HG02884 (cell line): ENCODE data around the gene EPHA10.

Experiments used
- ATAC-seq: cut with Tn5 transposase; IDR thresholded peaks from one replicate; pipeline ENCODE4 v1.9.1; 2021; ENCODE audit warnings: mild to moderate bottlenecking, moderate library complexity; ENCODE audit not compliant: unreplicated experiment

The EPHA10 gene

GRCh38 chr1:37764888-37765441 lies at the start of gene EPHA10:
Gene EPHA10, minus strand, starts transcription at chr1:37765120. Its CDS starts 54 bp downstream, at chr1:37765066.
- ATAC-seq = no peak

- ATAC-seq = no peak
Observed at GRCh38 chr1:37814252-37814651, 49.3 kb upstream of the EPHA10 start.

GRCh38 chr1:37813529-37814145 lies 48.7 kb upstream of the EPHA10 start:
- ATAC-seq = no peak

GRCh38 chr1:37811027-37811655 lies 46.2 kb upstream of the EPHA10 start:
- no peak for ATAC-seq

DNA sequence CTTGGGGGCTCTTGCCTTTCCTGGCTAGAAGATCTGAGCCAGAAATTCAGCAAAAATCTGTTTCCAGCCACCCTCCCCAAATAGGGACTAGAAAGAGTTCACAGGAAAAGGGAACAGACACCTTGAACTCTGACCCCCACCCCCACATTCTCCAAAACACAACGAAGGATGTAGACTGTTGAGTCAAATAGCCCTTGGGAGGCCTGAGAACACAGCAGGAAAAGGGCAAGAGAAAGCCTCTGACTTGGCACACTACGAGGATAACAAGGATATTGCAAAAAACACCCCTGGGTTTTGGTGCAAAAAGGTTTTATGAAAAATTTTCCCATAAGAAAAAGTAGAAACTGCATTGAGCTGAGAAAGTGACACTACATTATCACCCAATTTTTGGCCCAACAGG lies 45.0 kb upstream of the EPHA10 start:
- ATAC-seq = no peak

DNA sequence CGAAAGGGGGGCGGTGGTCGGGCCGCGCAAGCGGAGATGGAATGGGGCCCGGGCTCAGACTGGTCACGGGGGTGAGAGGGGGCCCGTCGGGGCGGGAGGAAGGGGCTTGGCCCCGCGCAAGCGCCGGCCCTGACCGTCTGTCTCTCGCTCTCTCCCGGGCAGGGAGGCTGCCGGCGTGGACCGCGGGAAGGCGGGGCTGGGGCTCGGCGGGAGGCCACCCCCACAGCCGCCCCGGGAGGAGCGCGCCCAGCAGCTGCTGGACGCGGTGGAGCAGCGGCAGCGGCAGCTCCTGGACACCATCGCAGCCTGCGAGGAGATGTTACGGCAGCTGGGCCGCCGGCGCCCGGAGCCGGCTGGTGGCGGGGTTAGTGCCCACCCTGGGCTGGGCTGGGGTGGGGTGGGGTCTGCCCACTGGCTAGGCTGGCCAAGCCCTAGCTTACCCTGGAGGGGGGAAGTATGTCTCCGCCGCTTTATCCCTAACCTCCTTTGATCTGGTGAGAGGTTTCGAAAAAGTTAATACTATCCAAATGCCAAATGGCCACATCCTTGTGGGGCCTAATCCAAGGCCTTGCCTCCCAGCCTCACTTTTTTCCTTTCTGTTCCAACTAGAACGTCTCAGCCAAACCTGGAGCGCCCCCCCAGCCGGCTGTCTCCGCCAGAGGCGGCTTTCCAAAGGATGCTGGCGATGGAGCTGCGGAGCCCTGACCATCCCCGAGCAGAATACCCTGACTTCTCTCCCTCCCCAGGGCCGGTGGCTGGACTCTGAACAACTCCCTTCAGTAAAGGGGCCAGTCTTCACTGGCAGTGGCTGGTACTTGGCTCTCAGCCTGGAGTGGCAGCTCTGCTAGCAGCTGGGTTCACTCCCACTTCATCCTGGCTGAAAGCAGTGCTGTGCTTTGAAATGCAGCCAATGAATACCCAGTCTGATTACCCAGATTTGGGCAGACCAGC lies 43.7 kb upstream of the EPHA10 start:
- ATAC-seq = peak; percentile 34

- peak; percentile 88 for ATAC-seq
Observed at GRCh38 chr1:37807555-37808368, 42.8 kb upstream of the EPHA10 start, which contains the start of the genes C1orf122 and YRDC. Gene C1orf122, plus strand, starts transcription at chr1:37807790. Its CDS starts 615 bp downstream, at chr1:37808405. Gene YRDC, minus strand, starts transcription at chr1:37808208. Its CDS starts 28 bp downstream, at chr1:37808180.

- no peak for ATAC-seq
Observed at GRCh38 chr1:37807220-37807554, 42.3 kb upstream of the EPHA10 start.

GRCh38 chr1:37802439-37802838 lies 37.5 kb upstream of the EPHA10 start:
- ATAC-seq = no peak

DNA sequence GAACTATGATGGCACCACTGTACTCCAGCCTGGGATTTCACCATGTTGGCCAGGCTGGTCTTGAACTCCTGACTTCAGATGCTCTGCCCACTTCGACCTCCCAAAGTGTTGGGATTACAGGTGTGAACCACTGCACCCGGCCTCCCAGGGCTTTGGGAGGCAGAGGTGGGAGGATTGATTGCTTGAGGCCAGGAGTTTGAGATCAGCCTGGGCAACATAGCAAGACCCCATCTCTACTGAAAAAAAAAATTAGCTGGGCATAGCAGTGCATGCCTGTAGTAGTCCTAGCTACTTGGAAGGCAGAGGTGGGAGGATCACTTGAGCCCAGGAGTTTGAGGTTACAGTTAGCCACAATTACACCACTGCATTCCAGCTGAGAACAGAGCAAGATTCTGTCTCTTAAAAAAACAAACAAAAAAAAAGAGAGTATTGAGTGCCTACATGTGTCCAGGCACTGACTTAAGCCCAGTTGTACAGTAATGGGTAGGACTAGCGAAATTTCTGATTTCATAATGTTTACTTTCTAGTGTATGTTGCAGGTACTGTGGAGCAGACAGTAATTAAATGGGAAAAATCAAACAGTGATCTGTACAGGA lies 32.9 kb upstream of the EPHA10 start:
- no peak for ATAC-seq

DNA sequence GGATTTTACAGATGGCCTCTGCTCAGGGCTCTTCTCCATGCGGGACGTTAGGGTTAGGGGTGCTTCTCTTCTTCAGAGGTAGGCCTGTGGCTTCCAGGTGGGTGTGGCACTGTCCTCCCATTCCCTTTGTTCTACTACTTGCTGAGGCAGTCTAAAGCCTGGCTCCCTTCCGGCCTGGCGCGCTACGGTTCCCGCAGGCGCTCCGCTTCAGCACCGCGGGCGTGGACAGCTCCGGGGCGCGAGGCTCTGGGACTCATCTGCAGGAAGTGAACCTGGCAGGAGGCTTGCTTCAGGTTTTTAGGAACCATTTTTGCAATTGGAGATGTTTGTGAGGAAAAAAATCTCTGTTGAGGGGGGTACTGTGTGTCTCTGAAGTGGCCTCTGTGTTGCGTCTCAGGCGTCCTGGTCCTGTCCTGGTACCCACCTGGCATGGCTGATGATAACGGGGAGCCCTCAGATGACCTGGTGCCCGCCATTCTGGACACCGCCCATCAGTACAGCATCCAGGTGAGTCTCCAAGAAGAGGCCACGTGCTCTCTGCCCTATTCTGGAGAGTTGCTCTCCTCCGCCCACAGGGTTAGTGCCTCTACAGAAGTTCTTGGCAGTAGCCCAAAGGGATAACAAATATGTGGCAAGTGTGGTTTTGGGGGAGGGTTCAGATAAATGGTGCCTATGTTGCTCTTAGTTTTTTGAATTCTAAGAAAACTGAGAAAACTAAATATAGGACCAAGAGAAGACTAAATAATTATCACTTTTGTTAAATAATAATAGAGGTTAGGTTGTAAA lies 30.6 kb upstream of the EPHA10 start:
- no peak for ATAC-seq

DNA sequence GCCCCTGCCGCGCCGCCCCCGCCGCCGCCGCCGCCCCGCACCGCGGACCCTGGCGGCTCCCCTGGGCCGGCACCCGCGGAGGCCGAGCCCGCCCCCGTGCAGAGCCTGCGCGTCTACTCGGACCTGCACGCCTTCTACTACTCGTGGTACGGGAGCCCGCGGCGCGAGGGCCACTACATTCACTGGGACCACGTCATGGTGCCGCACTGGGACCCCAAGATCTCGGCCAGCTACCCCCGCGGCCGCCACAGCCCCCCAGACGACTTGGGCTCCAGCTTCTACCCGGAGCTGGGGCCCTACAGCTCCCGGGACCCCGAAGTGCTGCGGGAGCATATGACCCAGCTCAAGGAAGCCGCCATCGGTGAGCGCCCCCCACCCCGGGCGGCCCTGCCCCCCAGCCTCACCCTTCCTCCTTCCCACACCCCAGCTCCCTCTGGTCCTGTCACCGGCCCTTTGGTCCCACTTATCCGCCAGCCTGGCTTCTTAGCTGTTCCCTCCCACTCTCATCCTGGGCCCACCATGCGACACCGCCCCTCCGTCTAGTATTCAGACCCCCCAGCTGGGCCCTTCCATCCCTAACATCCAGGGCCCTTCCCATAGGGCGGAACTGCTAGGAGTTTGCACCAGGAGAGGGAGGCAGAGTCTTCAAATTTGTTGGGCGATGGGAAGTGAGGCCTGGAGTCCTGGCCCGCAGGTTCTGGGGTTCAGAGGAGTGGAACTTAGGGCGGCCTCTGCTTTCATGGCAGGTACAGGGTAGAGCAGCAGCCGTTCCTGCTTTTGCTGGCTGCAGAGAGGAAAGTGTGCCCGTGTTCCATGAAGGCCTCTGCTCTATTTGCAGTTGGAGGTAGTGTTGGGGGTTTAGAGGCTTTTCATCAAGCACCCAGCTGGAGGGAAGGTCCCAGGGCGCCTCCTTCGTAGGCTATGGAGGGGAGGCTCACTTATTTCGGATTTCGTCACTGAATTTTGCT lies 29.7 kb upstream of the EPHA10 start:
- ATAC-seq = no peak

DNA sequence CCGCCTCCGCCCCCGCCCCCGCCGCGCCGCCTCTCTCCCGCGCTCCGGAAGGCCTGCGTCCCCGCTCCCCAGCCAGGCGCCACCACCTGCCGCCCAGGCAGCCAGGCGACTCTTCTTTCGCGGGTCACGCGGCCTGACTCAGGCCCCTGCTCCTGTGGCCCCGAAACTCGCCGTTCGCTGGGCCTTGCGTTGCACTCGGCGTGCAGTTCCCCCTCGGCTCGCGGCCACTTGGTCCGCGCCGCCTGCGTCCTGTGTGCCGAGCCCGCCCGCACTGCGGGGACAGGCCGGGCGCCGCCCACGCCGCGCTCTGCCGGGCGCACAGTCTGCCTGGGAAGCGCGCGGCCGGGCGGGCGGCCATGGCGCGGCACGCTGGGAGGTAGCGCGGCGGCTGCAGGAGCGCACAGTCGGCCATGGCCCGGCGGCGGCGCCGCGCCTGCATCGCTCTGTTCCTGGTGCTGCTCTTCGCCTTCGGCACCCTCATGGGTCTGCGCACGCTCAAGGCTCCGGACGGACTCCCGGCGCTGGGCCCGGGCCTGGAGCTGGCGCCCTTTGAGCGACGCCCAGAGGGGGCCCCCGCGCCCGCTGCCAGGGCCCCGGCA lies 29.0 kb upstream of the EPHA10 start, which contains the start of gene MANEAL:
Gene MANEAL (plus strand): TSS at position 75 of the 599 bp plus-strand sequence. CDS start 336 bp downstream, at position 411.
- ATAC-seq = no peak

DNA sequence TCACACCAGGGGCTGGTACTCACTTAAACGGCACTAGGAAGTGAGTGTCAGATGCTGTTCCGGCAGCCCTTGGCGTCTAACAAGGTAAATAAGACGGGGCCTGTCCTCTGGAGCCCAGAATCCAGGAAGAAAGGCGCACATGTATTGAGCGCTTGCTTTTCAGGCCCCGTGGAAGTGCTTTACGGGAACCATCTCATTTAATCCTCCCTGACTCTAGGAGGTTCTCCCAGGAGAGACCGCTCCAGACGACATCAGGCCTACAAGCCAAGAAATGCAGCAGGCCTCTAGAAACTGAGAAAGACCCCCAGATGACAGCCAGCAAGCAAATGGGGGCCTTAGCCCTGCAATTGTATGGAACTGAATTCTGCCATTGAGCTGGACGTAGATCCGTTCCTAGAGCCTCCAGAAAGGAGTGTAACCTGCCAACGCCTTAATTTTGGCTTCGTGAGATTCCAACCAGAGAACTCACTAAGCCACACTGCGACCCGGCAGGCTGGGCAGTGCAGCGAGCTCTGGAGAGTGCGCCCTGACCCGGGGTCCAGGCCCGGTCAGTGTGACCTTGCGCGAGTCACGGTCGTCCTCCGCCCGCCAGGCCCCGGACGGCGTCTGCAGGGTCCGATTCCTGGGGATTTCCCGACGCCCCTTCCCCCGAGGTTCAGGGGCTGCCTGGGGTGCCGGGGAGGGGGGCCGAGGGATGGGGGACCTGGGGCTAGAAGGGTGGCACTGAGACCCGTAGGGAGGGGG lies 28.2 kb upstream of the EPHA10 start:
- ATAC-seq = no peak

DNA sequence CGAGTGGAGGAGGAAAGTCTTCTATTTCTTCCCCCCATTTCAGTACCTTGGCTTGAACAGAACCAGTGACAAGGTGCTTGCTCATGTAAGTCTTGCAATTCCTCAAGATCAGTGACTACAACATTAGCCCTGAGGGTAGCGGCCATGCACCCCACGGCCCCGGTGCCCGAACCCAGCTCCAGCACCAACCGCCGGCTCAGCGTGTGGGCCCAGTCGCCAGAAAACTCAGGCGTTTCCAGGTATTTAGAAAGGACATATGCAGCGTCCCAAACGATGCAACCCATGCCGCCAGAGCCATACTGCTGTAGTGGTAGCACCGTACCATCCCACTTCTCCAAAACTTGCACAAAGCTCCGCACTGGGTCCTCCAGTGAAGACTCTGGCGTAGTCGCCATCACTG lies 17.6 kb upstream of the EPHA10 start:
- no peak for ATAC-seq

DNA sequence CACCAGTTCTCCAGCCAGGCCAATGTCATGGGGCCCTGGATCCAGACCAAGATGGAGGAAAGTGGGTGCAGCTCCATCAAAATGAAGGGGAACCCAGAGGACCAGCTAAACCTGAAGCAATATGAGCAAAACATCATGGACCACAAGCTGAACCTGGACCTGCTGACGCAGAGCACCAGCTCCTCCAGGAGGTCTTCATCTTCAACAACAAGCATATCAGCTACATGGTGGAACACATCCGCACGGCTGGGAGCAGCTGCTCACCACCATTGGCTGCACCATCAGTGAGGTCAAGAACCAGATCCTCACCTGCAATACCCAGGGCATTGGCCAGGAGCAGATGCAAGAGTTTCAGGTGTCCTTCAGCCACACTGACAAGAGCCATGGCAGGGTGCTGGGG lies 13.7 kb upstream of the EPHA10 start:
- ATAC-seq = no peak

- no peak for ATAC-seq
Observed at GRCh38 chr1:37776946-37777516, 12.1 kb upstream of the EPHA10 start.
